ENCODE results near the gene MTCH2.

MTCH2 gene

DNA sequence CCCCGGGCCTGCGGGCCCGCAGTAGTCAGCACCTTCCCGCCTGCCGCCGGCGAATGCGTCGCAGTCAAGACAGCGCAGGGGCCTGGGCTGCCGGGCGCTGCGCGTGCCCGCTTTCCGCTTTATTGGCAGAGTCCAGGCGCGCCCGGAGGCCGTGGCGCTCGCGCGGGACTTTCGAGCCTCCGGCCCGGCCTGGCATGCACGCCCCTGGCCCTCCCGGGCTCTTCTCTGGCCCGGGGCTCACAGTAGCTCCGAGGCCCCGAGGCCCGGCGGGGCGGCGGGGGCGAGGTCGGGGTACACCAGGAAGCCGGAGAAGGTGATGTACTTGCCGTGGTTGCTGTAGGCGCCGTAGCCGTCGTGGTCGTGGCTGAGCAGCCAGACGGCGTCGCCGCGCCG lies 52.8 kb downstream of the MTCH2 start:
- DNase-seq, result no peak

DNA sequence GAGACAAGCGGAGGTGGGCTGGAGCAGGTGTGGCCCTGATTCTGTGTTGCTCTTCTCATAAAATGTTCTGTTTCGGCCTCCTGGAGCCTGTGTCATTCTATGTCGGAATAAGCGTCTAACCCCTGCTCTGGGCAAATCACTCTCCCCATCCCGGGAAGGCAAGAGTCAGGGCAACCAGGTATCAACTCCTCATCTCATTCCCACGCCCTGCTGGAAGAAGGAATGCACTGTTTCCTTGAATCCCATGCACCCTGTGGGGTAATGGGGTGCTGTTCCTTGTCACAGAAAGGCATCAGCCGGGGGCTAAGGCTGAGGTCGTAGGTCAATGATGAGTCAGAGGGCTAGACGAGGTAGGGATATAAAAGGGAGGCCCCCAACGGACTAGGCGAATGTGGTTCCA lies 53.2 kb downstream of the MTCH2 start:
- DNase-seq, result no peak

DNA sequence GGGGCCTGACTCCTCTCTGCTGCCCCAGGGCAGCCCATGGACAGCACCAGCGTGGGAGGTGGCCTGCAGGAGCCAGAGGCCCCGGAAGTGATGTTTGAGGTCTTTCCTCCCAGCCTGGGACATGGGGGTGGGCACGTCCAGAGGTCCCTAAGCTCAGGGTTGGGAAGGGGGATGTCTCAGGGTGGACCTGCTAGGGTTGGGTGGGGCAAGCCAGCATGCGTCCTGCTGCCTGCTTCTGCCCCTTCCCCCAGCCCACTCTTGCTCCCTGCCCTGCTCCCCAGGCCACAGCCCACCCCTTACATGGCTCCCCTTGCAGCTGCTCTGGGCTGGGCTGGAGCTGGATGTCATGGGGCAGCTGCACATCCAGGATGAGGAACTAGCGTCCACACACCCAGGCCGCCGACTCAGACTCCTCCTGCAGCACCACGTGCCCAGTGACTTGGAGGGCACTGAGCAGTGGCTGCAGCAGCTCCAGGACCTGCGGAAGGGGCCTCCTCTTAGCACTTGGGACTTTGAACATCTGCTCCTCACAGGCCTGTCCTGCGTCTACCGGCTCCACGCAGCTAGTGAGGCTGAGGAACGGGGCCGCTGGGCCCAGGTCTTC lies 54.5 kb downstream of the MTCH2 start:
- DNase-seq, result no peak

DNA sequence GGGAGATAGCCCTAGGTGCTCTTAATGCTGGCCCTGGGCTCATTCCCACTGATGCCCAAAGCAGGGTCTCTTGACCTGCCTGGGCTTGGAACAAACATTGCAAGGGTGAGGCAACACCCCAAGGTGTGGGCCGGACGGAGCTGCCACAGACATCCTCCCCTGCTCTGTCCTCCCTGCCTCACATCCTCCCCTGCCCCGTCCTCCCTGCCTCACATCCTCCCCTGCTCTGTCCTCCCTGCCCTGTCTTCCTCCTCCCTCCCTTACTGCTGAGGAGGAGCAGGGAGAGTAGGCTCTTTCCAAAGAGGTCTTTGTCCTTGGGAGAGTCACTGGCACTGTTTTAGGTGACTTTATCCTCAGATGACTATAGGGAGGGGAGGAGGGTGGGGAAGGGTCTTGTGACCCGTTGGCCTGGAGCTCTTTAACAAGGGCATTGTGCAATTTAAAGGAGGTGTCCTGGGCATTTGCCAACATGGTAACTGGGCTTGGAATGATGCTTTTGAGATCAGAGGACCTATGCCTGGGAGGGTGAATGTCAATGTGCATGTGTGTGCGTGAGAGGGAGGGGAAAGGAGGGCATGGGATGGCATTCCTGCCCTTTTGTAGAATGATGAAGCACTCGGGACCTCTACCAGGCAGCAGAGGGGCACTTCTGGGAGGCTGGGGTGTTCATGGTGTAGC lies 55.2 kb downstream of the MTCH2 start:
- DNase-seq, result no peak

DNA sequence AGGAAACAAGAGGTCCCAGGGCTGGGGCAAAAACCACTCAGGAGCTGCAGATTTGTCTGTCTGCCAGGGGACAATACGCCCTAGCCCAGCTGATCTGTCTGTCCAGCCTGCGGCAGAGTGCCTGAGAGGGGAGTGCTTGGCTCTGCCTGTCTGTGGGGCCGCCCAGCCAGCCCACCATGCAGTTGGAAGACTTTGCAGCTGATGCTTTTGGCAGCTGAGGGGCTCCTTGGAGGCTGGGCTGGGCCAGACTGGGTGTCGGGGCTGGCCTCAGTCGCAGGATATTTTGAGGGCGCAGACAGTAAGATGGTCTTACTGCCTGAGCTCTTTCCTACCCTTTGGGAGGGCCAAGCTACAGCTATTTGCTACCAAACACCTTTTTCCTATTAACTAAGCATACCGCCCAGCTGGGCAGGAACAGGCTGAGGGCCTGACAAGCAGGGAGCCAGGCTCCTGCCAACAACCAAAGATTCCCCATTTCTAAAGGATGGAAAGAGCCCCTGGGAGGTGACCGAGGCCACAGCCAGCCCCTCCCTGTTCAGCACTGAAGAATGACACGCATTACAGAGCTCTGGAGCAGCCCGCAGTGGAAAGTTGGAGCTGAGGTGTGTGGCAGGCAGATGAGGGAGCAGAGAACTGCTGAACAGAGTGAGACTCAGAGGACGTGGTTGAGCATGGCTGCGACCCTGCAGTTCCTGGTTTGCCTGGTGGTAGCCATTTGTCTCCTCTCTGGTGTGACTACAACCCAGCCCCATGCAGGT lies 56.1 kb downstream of the MTCH2 start, which contains the start of gene FAM180B:
Gene FAM180B, plus strand, starts transcription at position 581 of the 758 bp plus-strand sequence. Its CDS starts 91 bp downstream, at position 672.
- no peak for DNase-seq

DNA sequence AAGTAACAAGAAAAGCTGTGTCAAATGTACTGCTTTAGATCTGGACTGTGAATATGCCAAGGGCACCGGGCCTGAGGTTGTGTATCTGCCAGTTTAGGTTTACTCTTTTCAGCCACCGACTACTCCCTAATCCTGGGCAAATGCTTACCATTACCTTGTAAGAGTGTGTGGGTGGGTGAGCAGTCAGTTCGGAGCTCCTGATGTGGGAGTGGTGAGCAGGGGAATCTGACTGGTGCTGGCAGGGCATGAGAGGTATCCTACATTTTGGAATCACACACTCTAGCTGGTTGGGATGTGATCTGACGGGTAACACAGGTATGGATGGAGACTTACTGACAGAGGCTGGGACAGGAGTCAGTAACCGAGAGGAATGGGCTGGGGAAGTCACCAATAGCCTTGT lies 58.5 kb downstream of the MTCH2 start:
- DNase-seq, result no peak

DNA sequence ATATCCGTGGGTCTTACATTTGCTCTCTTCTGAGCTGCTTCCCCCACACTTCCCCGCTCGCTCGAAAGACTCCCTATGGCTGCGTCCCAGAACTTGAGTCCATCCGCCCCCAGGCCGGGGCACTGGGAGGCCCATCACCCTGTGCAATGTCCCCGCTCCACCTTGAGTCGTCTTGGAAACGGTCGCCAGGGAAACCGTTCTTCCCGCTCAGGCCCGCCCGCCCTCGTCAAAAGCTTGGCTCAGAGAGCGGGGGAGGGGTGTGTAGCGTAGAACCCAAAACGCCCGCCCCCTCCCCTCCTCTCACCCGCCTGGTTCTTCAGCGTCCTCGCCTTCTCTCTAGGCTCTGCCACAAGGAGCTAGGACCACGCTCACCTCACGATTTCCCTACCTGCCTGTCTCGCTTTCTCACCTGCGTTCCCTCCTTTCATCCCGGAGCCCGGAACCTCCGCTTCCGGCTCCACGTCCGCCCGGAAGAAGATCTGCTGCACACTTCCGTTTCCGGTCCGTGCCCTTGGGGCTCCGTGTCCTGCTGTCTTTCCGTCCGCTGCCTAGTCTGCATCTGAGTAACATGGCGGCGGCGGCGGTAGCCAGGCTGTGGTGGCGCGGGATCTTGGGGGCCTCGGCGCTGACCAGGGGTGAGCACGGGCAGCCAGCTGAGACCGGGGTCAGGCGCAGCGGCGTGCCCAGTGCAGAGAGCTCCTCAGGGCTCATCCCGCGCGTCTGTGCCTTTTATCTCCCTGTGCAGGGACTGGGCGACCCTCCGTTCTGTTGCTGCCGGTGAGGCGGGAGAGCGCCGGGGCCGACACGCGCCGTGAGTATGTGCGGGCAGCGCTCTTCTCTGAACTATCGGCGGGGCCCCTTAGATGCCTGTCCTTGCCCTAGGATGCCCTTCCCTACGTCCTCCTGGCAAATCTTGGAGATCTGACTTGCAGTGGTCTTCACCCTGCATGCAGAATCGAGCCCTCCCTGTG lies 63.5 kb downstream of the MTCH2 start, which contains the start of the genes KBTBD4 and NDUFS3:
Gene KBTBD4, minus strand, starts transcription at position 447 of the 971 bp plus-strand sequence. Its CDS starts 19 bp downstream, at position 428.
Gene NDUFS3, plus strand, starts transcription at position 551 of the 971 bp plus-strand sequence. Its CDS starts 18 bp downstream, at position 569.
- peak; percentile 86 for DNase-seq

DNA sequence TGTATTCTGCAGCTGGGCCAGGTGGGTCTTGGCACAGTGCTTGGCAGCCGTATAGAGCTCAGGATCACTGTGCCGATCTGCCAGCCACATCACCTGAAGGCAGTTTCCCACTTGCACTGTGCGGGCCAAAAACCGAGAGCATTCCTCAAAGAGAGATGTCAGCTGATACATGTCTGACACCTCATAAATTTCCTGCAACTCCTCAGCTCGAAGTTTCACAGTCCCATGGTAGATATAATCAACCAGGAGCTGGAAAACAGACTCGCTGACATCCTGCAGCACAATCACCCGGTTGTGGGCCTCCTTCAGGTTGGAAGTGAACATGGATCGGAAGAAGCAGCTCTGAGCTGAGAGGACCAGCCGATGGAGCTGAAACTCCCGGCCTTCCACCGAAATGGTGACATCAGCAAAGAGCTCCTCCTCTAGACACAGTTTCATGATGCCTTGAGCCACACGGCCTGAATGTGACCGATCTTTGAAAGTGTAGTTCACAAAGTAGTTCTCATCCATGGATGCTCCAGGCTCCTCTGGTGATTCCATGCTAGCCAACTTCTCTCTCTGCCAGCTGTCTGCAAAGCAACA lies 64.8 kb downstream of the MTCH2 start:
- no peak for DNase-seq

DNA sequence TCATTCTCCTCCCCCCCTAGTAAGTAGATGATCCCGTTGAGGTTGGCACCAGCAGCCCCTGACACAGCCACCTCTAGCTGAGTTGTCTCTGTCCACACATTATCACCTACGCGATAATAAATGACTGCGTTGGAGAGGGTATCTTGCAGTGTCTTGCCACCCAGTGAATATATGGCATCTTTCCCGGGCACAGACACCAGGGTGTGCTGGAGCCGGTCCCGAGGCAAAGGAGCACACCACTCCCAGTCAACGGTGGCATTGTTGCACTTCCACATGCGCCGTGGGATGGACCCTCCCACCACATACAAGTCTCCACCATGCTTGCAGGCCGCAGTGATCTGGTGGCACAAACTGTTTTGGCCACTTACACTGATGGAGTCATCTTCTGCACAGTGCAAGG lies 69.0 kb downstream of the MTCH2 start:
- DNase-seq, result no peak

DNA sequence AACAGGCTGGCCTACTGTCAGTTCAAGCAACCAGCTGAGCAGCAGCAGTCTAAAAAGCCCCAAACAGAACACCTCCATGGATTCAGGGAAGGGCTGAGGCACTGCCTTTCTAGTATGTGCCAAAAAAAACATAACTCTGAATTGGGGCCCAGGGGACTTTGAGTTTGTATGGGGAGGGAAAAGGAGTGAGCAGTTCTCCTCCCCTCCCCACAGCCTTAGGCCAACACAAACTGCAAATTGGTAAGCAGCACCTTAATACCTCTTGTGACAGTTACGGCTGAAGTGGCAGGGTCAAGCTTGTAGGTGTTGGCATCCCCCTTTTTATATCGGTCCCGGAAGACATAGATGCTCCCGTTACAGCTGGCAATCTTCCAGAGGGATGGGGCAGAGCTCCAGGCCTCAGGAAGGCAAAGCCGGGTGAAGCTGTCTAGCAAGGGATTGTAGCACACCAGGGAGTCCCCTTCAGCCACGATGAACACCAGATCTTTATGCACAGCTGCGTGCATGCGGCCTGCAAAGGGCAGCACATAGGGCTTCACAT lies 69.6 kb downstream of the MTCH2 start:
- no peak for DNase-seq

DNA sequence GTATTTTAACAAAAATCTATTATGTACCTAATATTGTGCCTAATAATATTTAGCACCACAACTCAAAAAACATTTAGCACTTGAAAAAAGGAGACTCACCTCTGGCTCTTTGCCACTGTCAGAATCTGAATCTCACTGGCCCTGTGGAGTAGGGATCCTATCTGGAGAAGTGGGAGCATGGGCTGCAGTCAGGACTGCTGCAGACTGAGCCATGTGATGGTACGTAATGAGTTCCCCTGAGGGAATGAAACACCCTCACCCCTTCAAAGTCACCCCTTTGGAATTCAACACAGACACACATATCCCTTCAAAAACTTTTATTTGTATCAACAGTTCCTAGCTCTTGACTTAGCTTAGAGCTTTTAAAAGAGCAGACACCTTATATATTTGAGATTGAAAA lies 70.5 kb downstream of the MTCH2 start:
- DNase-seq, result peak; percentile 63

DNA sequence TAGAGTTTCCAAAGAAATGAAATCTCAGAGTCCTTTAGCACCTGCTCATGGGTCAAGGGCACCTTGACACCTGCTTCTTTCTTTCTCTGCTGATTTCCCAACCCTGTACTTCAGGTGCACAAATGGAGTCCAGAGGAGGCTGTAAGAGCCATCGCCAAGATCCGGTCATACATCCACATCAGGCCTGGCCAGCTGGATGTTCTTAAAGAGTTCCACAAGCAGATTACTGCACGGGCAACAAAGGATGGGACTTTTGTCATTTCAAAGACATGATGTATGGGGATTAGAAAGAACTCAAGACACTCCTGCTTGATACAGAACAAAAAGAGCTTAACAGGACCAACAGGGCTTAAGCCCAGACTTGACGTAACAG lies 71.0 kb downstream of the MTCH2 start:
- no peak for DNase-seq

DNA sequence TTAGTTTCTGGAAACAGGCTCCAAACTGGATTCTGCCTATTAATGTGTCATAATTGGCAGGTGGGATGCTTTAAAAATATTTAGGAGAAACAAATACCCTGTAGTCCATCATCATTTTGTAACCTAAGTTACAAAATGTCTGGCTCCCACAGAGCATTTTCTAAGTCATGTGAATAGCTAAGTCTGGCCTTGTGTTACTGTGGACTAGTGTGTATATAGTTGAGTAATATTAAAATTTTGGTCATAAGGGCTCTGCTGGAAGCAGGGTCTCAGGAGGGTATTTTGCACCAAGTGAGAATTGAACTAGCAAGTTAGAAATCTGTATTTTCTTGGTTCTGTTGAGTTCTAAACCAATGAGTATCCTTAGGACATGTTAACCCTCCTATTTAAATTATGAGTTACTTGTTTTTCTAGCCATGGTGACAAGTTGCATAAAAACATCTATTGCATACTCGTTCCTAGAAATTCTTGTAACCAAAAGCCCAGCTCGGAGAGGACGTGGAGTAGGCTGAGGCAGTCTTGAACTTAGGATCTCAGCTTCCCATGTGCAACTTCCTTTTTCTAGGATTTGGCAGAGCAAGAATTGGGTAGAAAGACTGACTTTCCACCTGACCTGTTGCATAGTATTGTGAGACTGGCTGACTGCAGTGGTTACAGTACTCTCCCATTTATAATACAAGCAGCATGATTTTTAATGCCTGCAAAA lies 71.6 kb downstream of the MTCH2 start:
- DNase-seq, result no peak

DNA sequence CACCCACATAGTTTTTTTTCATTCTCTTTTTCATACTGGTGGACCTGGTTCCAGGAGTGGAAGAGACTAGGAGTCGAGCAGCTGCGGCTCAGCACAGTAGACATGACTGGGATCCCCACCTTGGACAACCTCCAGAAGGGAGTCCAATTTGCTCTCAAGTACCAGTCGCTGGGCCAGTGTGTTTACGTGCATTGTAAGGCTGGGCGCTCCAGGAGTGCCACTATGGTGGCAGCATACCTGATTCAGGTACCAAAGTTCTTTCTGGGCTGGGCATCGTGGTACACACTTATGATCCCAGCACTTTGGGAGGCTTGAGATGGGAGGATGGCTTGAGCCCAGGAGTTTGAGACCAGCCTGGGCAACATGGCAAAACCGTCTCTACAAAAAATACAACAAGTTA lies 72.7 kb downstream of the MTCH2 start:
- no peak for DNase-seq
